ENCODE results near the gene VPS8. TPM values are rescaled to one million over a fixed set of nuclear protein-coding genes. Genes with fewer than 3 reads are reported as not detected.
A peak's percentile ranks its signal among the peaks of the same experiment; 100 is the strongest.

Gene VPS8
- total RNA-seq, 4 donors from 2014 or later: 23.7 to 61.8 (median 37.1) TPM

- Histone ChIP-seq H3K27me3 (no peaks in the 10 kb centered on the region), H3K36me3 (peaks cover 0 to 91% (median 0%) of the 10 kb centered on the region in 3 donors), H3K4me3 (no peak overlapping the region), H3K9me3 (no peaks in the 10 kb centered on the region), H3K4me1 (no peaks in the 10 kb centered on the region), H3K27ac (no peak overlapping the region)
- WGBS, 2 donors: 59 to 65% methylated on average over 4 of the region's 4 CpGs
- intact Hi-C loops (cut with DNase I): no loop called here
- no peak for TF ChIP-seq POLR2A (IDR thresholded peaks at IDR 0.05)
- TF ChIP-seq, protein P1, sequence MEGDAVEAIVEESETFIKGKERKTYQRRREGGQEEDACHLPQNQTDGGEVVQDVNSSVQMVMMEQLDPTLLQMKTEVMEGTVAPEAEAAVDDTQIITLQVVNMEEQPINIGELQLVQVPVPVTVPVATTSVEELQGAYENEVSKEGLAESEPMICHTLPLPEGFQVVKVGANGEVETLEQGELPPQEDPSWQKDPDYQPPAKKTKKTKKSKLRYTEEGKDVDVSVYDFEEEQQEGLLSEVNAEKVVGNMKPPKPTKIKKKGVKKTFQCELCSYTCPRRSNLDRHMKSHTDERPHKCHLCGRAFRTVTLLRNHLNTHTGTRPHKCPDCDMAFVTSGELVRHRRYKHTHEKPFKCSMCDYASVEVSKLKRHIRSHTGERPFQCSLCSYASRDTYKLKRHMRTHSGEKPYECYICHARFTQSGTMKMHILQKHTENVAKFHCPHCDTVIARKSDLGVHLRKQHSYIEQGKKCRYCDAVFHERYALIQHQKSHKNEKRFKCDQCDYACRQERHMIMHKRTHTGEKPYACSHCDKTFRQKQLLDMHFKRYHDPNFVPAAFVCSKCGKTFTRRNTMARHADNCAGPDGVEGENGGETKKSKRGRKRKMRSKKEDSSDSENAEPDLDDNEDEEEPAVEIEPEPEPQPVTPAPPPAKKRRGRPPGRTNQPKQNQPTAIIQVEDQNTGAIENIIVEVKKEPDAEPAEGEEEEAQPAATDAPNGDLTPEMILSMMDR (IDR thresholded peaks at IDR 0.05): no peak
- DNase-seq: no peak
These were observed 60.2 kb downstream of the VPS8 start for GRCh38 chr3:184872200-184872599.

DNA sequence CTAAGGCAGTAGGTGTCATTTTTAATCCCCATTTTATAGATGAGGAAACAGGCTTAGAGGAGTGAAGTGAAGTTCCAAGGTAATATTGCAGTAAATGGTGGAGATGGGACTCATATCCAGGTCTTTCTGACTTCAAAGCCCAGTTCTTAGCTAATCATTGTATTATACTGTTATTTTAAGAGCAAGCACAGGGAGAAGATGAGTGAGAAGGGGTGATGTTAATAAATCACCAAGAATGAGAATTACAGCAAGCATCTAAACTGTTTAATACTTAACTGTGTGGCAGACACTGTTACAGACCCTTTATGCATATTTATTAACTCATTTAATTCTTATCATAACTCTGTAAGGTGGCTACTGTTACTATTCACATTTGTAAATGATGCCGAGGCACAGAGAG, 61.2 kb downstream of the VPS8 start:
- H3K9me3 ChIP-seq: no peaks in the 10 kb centered on the region
- TF ChIP-seq, protein P1 (IDR thresholded peaks at IDR 0.05): no peak
- no peak for TF ChIP-seq POLR2A (IDR thresholded peaks at IDR 0.05)
- no peak overlapping the region for H3K4me3 ChIP-seq
- no peak overlapping the region for H3K27ac ChIP-seq
- 76 to 89% methylated on average over 1 of the region's 1 CpG for WGBS, 2 donors
- H3K27me3 ChIP-seq: no peaks in the 10 kb centered on the region
- H3K4me1 ChIP-seq: no peaks in the 10 kb centered on the region
- DNase-seq: no peak
- intact Hi-C loops (cut with DNase I): no loop called here
- H3K36me3 ChIP-seq: peaks cover 0 to 91% (median 0%) of the 10 kb centered on the region in 3 donors

GRCh38 chr3:184874709-184875644, 63.0 kb downstream of the VPS8 start:
- Histone ChIP-seq H3K27me3 (no peaks in the 10 kb centered on the region), H3K36me3 (peaks cover 0 to 89% (median 0%) of the 10 kb centered on the region in 3 donors), H3K9me3 (no peaks in the 10 kb centered on the region), H3K4me1 (no peaks in the 10 kb centered on the region), H3K4me3 (no peak overlapping the region), H3K27ac (no peak overlapping the region)
- 71 to 77% methylated on average over 5 of the region's 5 CpGs for WGBS, 2 donors
- intact Hi-C loops (cut with DNase I): no loop called here
- TF ChIP-seq POLR2A (IDR thresholded peaks at IDR 0.05): no peak
- TF ChIP-seq, protein P1 (IDR thresholded peaks at IDR 0.05): peak in 5 of 6 experiments; percentile 29 to 67 (median 50)
- no peak for DNase-seq

- intact Hi-C loops (cut with DNase I): no loop called here
- Histone ChIP-seq H3K27ac (no peak overlapping the region), H3K4me3 (no peak overlapping the region), H3K9me3 (no peaks in the 10 kb centered on the region), H3K4me1 (no peaks in the 10 kb centered on the region), H3K36me3 (peaks cover 0 to 82% (median 0%) of the 10 kb centered on the region in 3 donors), H3K27me3 (no peaks in the 10 kb centered on the region)
- TF ChIP-seq POLR2A (IDR thresholded peaks at IDR 0.05): no peak
- TF ChIP-seq, protein P1 (IDR thresholded peaks at IDR 0.05): no peak
- 81 to 86% methylated on average over 2 of the region's 2 CpGs for WGBS, 2 donors
- no peak for DNase-seq
These were observed 68.5 kb downstream of the VPS8 start for GRCh38 chr3:184880276-184881019.

Measured in esophagus squamous epithelium (tissue), 5 donors.